Measurements from ENCODE around the gene VSTM2B.

VSTM2B gene

GRCh38 chr19:29497241-29497640 is 28.6 kb upstream of the VSTM2B start:
- DNase-seq, result no peak

- DNase-seq, result no peak
Observed at GRCh38 chr19:29497686-29498436, 27.9 kb upstream of the VSTM2B start.

GRCh38 chr19:29499261-29499920 is 26.4 kb upstream of the VSTM2B start:
- DNase-seq, result no peak

- DNase-seq, result no peak
Observed at GRCh38 chr19:29499921-29500590, 25.7 kb upstream of the VSTM2B start.

GRCh38 chr19:29501816-29502580 is 23.8 kb upstream of the VSTM2B start:
- no peak for DNase-seq

GRCh38 chr19:29502581-29502850 is 23.3 kb upstream of the VSTM2B start:
- DNase-seq, result no peak

- no peak for DNase-seq
Observed at GRCh38 chr19:29503140-29503758, 22.5 kb upstream of the VSTM2B start.

- no peak for DNase-seq
Observed at GRCh38 chr19:29503785-29504184, 22.0 kb upstream of the VSTM2B start.

GRCh38 chr19:29504454-29504853 is 21.3 kb upstream of the VSTM2B start:
- DNase-seq, result no peak

- no peak for DNase-seq
Observed at GRCh38 chr19:29505097-29505824, 20.5 kb upstream of the VSTM2B start.

- DNase-seq, result no peak
Observed at GRCh38 chr19:29506619-29506911, 19.2 kb upstream of the VSTM2B start.

- no peak for DNase-seq
Observed at GRCh38 chr19:29507081-29507860, 18.5 kb upstream of the VSTM2B start.

GRCh38 chr19:29508181-29508580 is 17.6 kb upstream of the VSTM2B start:
- DNase-seq, result no peak

GRCh38 chr19:29509456-29509855 is 16.3 kb upstream of the VSTM2B start:
- no peak for DNase-seq

- no peak for DNase-seq
Observed at GRCh38 chr19:29510701-29511265, 15.0 kb upstream of the VSTM2B start.

- no peak for DNase-seq
Observed at GRCh38 chr19:29511768-29512167, 14.0 kb upstream of the VSTM2B start.

- DNase-seq, result no peak
Observed at GRCh38 chr19:29512748-29513147, 13.0 kb upstream of the VSTM2B start.

GRCh38 chr19:29514525-29515232 is 11.1 kb upstream of the VSTM2B start:
- no peak for DNase-seq

- DNase-seq, result no peak
Observed at GRCh38 chr19:29515233-29515619, 10.6 kb upstream of the VSTM2B start.

- DNase-seq, result no peak
Observed at GRCh38 chr19:29515706-29516357, 10.0 kb upstream of the VSTM2B start.
